NCI-H1092 (cell line): ENCODE results near the gene WDR88.
"Not testable (repeated sequence)": the region's sequence is repeated elsewhere in the genome, so short reads cannot be mapped to it uniquely, and the experiment has no call there.

ENCODE experiments used
- DNase-seq: peaks from one replicate; lab custom pipeline; 2025; lab: John Stamatoyannopoulos, UW

Gene WDR88

GRCh38 chr19:33129901-33130300 is 2.0 kb upstream of the WDR88 start:
- DNase-seq: no peak

GRCh38 chr19:33130433-33130832 is 1.5 kb upstream of the WDR88 start:
- no peak for DNase-seq

- no peak for DNase-seq
Observed at GRCh38 chr19:33132425-33132824, 511 bp downstream of the WDR88 start.

DNA sequence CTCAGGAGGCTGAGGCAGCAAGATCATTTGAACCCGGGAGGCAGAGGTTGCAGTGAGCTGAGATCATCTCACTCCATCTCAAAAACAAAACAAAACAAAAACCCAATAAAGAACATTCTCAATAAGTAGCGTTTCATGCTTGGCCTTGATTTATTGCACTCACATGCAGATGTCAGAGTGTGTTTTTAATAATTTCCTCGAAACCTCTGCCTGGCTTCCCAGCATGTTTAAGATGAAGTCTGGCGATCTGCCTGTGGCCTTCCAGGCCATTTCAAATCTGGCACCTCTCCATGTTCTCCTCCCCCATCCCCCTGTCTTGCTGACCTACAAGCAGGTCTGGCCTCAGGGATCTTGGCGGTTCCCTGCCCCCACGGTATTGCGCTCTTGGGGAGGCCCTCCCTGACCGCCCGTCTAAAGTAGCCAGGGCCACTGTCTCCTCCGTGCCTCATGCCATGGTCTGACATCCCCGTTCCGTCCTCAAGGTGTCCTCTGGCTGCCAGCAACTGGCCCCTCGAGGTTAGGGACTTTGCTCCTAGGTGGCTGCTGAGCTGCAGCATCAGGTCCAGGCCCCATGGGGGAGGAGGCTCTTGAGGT is 1.6 kb downstream of the WDR88 start:
- DNase-seq: no peak

- no peak for DNase-seq
Observed at GRCh38 chr19:33134571-33135041, 2.7 kb downstream of the WDR88 start.

- DNase-seq: no peak
Observed at GRCh38 chr19:33139165-33139564, 7.3 kb downstream of the WDR88 start.

DNA sequence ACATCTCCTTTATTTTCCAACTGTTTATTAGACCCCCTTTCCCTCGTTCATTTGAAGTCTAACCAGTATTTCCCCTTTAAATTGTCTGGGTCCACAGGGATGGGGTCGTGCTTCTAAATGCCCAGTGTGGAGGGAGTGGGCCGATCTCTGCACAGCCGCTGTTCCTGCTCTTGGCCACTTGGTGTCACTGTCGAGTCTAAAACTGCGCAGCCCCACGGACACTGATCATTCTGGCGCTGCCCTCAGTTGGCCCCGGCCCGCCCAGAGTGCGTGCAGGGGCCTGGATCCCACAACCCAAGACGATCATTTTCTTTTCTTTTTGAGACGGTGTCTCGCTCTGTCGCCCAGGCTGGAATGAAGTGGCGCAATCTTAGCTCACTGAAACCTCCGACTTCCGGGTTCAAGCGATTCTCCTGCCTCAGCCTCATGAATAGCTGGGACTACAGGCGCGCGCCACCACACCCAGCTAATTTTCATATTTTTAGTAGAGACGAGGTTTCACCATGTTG is 12.0 kb downstream of the WDR88 start:
- DNase-seq: peak; percentile 12

DNA sequence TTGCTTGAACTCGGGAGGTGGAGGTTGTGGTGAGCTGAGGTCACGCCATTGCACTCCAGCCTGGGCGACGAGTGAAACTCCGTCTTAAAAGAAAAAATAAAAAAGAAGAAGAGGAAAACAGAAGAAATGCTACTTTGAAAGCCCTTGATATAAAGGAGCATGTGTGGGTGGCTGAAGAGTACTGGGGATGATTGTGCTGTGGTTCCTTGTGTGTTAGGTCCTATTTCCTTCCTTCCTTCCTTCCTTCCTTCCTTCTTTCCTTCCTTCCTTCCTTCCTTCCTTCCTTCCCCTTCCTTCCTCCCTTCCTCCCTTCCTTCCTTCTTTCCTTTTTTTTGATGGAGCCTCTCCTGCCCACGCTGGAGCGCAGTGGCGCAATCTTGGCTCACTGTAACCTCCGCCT is 14.3 kb downstream of the WDR88 start:
- DNase-seq: no peak

- no peak for DNase-seq
Observed at GRCh38 chr19:33147538-33147937, 15.6 kb downstream of the WDR88 start.

DNA sequence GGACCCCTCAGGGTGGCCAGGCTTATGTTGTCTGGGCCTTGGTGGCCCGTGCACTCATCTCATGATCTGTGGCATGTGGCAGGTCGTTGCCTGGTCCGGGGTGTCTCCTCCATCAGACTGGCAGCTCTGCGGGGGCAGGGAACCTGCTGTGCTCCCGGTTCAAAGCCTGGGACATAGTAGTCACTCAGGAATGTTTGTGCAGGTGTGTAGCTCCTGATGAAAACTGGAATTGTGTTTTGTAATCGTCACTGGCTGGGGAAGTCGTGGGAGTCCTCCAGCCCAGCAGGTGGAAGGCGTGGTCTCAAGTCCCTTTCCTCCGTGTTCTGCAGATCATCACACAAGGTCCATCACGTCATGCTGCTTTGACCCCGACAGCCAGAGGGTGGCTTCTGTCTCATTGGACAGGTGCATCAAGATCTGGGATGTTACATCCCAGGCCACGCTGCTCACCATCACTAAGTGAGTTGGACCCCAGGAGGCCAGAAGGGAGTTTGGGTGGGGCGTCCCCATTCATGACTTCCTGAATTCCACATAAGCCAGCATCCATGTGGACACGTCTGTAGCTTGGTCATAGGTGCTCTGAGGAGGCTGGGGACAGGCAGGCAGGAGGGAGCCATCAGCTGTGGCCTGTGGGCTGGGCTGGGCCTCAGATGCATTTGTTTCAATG is 19.1 kb downstream of the WDR88 start:
- no peak for DNase-seq

DNA sequence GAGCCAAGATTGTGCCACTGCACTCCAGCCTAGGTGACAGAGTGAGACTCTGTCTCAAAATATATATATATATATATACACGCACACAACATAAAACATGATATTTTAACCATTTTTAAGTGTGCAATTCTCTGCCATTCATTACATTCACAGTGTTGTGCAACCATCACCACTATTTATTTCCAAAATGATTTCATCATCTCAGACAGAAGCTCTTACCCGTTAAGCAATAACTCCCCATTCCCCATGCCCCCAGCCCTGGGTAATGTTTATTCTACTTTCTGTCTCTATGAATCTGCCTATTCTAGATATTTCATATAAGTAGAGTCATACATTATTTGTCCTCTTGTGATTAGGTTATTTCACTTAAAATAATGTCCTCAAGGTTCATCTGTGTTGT is 20.3 kb downstream of the WDR88 start:
- DNase-seq: no peak

- not testable (repeated sequence) for DNase-seq
Observed at GRCh38 chr19:33152625-33153024, 20.7 kb downstream of the WDR88 start.

DNA sequence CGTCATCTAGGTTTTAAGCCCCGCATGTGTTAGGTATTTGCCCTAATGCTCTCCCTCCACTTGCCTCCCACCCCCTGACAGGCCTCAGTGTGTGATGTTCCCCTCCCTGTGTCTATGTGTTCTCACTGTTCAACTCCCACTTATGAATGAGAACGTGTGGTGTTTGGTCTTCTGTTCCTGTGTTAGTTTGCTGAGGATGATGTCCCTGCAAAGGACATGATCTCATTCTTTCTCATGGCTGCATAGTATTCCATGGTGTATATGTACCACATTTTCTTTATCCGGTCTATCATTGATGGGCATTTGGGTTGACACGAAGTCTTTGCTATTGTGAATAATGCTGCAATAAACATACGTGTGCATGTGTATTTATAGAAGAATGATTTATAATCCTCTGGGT is 22.4 kb downstream of the WDR88 start:
- not testable (repeated sequence) for DNase-seq

DNA sequence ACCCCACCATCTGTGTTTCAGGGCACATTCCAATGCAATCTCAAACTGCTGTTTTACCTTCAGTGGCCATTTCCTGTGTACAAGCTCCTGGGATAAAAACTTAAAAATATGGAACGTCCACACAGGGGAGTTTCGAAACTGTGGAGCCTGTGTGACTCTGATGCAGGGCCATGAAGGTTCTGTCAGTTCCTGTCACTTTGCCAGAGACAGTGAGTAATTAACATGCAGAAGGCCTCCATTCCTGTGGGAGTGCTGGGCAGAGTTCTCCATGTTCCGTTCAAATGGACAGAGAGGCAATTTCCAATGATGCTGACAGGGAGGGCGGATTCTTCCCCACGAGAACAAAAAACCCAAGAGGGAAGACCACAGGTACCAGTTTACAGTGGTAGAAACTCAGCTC is 24.4 kb downstream of the WDR88 start:
- DNase-seq: no peak

- DNase-seq: no peak
Observed at GRCh38 chr19:33157906-33158305, 26.0 kb downstream of the WDR88 start.

GRCh38 chr19:33158365-33158764 is 26.5 kb downstream of the WDR88 start:
- DNase-seq: no peak

DNA sequence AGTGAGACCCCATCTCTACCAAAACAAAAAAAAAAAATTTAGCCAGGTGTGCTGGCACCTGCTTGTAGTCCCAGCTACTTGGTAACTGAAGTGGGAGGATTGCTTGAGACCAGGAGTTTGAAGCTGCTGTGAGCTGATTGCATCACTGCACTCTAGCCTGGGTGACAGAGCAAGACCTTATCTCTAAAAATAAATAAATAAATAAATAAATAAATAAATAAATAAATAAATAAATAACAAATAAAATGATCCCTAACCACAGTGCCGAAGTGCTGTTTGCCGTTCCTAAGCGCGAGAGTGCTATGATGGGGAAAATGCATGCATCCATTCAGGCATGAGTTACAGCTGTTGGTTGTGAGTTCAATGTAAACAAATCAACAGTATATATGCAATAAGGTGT is 27.2 kb downstream of the WDR88 start:
- DNase-seq: no peak

DNA sequence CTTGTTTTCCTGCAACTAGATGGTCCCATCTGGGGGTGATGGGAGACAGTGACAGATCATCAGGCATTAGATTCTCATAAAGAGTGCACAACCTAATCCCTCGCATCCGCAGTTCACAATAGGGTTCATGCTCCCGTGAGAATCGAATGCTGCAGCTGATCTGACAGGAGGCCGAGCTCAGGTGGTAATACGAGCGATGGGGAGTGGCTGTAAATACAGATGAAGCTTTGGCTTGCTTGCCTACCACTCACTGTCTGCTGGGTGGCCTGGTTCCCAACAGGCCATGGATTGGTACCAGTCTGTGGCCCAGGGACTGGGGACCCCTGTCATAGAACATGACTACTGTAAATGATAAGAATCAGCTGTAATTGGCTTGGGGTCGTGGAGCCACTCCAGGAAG is 28.0 kb downstream of the WDR88 start:
- DNase-seq: no peak

DNA sequence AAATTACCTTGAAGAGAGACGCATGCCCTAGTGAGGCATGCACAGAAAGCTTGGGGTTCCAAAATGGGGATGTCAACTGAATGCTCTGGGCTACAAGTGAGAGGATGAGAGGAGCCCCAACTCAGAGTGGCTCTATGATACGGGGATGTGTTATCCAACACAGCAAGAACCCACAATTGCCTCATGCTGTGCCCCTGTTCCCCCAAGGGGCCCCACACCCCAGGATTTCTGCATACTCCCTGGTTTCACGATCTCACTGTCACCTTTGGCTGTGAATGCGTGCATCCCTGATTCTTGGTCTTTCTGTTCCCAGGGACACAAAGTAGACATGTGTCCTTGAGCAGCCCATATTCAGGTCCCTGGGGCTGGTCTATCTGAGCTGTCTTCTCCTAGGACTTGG is 29.3 kb downstream of the WDR88 start:
- no peak for DNase-seq

GRCh38 chr19:33163481-33163880 is 31.6 kb downstream of the WDR88 start:
- no peak for DNase-seq

DNA sequence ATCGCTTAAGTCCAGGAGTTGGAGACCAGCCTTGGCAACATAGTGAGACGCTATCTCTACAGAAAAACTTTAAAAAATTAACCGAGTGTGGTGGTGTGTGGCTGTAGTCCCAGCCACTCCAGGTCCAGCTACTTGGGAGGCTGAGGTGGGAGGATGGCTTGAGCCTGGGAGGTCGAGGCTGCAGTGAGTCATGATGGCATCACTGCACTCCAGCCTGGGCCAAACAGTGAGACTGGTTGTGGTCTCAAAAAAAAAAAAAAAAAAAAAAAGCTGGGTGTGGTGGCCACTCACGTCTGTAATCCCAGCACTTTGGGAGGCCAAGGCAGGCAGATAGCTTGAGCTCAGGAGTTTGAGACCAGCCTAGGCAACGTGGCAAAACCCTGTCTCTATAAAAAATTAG is 34.1 kb downstream of the WDR88 start:
- not testable (repeated sequence) for DNase-seq

DNA sequence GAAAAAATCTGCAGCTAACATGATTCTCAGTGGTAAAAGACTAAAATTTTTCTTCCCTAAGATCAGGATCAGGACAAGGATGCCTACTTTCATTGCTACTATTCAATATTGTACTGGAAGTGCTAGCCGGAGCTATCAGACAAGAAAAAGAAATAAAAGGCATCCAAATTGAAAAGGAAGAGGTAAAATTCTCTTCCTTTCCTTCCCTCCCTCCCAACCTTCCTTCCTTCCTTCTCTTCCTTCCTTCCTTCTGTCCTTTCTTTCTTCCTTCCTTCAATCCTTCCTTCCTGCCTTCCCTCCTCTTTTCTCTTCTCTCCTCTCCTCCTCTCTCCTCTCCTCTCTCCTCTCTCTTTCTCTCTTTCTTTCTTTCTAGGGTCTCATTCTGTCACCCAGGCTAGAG is 35.5 kb downstream of the WDR88 start:
- no peak for DNase-seq

- no peak for DNase-seq
Observed at GRCh38 chr19:33168528-33168927, 36.6 kb downstream of the WDR88 start.
